CD4-positive, alpha-beta T cell (primary cell): ENCODE measurements around the gene TMCO4. TPM values are rescaled to one million over a fixed set of nuclear protein-coding genes. Genes with fewer than 3 reads are reported as not detected.

Experiments used
- ATAC-seq: fragments of 200-7000 bp; cut with Tn5 transposase; one replicate; pipeline ENCODE4 v1.10.0; 2022; ENCODE audit warnings: mild to moderate bottlenecking; ENCODE audit not compliant: poor library complexity
- CTCF ChIA-PET: fragments of 350-600 bp; sonication (Branson Sonifier 250); formaldehyde crosslinking; loops from one replicate; lab custom pipeline; 2021; ENCODE audit warnings: antibody characterized with exemption, inconsistent platforms; lab: Charles Lee
- POLR2A ChIA-PET: fragments of 350-600 bp; sonication (Branson Sonifier 250); formaldehyde crosslinking; loops from one replicate; lab custom pipeline; 2021; ENCODE audit warnings: antibody characterized with exemption, inconsistent platforms; lab: Charles Lee
- DNase-seq, 14 experiments: peaks; one replicate each; pipeline ENCODE4 v3.0.0-alpha.2; 2013 to 2020; ENCODE audit warnings: mixed read lengths in 2 of 14
- H3K27ac ChIP-seq, 2 donors: one replicate each; pipeline versions ENCODE4 v1.5.1 to v1.7.0; 2013; ENCODE audit warnings: low read length in 2 of 2, low read depth in 1 of 2, mild to moderate bottlenecking in 1 of 2
- H3K27me3 ChIP-seq, 2 experiments: 1 replicate in 1 of 2; 2 replicates in 1 of 2; pipeline versions ENCODE4 v1.6.1 to v1.7.0; 2013; ENCODE audit warnings: low read length in 2 of 2, control low read depth in 1 of 2, mild to moderate bottlenecking in 1 of 2, moderate library complexity in 1 of 2; ENCODE audit not compliant: insufficient read depth in 2 of 2, control insufficient read depth in 1 of 2
- H3K36me3 ChIP-seq: one replicate; pipeline ENCODE4 v1.6.1; 2013; ENCODE audit warnings: low read length, control low read depth; ENCODE audit not compliant: insufficient read depth
- H3K4me1 ChIP-seq: one replicate; pipeline ENCODE4 v1.6.1; 2013; ENCODE audit warnings: low read length, control low read depth; ENCODE audit not compliant: insufficient read depth
- H3K4me3 ChIP-seq: one replicate; pipeline ENCODE4 v1.5.1; 2013; ENCODE audit warnings: mild to moderate bottlenecking, low read length, moderate library complexity
- H3K9me3 ChIP-seq, 2 experiments: 1 replicate in 1 of 2; 2 replicates in 1 of 2; pipeline versions ENCODE4 v1.6.1 to v1.7.0; 2013; ENCODE audit warnings: low read length in 2 of 2, mild to moderate bottlenecking in 2 of 2, control low read depth in 1 of 2, moderate library complexity in 1 of 2; ENCODE audit not compliant: control insufficient read depth in 1 of 2, insufficient read depth in 1 of 2
- H3K27ac Mint-ChIP-seq: one replicate; pipeline ENCODE4 v1.8.0; 2020; ENCODE audit warnings: mixed read lengths
- H3K27me3 Mint-ChIP-seq: one replicate; pipeline ENCODE4 v1.8.0; 2021; ENCODE audit warnings: mixed read lengths
- H3K36me3 Mint-ChIP-seq: one replicate; pipeline ENCODE4 v1.8.0; 2021; ENCODE audit warnings: low read depth, mixed read lengths
- H3K4me1 Mint-ChIP-seq: one replicate; pipeline ENCODE4 v1.8.0; 2021; ENCODE audit warnings: low read depth, mixed read lengths
- H3K4me3 Mint-ChIP-seq: one replicate; pipeline ENCODE4 v1.8.0; 2020; ENCODE audit warnings: mild to moderate bottlenecking, mixed read lengths
- H3K9me3 Mint-ChIP-seq: one replicate; pipeline ENCODE4 v1.8.0; 2020; ENCODE audit warnings: mixed read lengths
- CTCF ChIP-seq: fragments of 200-600 bp; IDR thresholded peaks from one replicate; pipeline ENCODE4 v1.8.0; 2022; ENCODE audit warnings: antibody characterized with exemption, mild to moderate bottlenecking
- intact Hi-C, 2 experiments: fragments of 100-400 bp; cut with DNase I in 1 of 2; cut with micrococcal nuclease in 1 of 2; formaldehyde crosslinking; loops; one replicate each; pipeline versions ENCODE4 v1.15.1 to v1.9.0; 2023 to 2025; cut with DNase I, micrococcal nuclease
- total RNA-seq, 174 experiments: library from RNA in 2 of 174; stranded (reverse) in 2 of 174; gene quantifications; one replicate each; pipeline ENCODE4 v1.2.3 and lab custom pipeline; 2021 to 2026

Gene TMCO4
- total RNA-seq, 2 experiments from 2014 or later = 12.4 to 13.9 TPM

GRCh38 chr1:19687414-19687813 is 112.3 kb downstream of the TMCO4 start:
- Mint-ChIP-seq H3K9me3 (no peaks in the 10 kb centered on the region), H3K27ac (peak overlapping the region; percentile 84), H3K4me1 (peaks cover 56% of the 10 kb centered on the region), H3K36me3 (peaks cover 52% of the 10 kb centered on the region), H3K4me3 (no peak overlapping the region), H3K27me3 (no peaks in the 10 kb centered on the region)
- no peaks in the 10 kb centered on the region for H3K27me3 ChIP-seq
- ATAC-seq = no peak
- no peak overlapping the region for H3K4me3 ChIP-seq
- CTCF ChIA-PET = interaction anchor here (1.0 to 2.0 kb wide), 3 partner anchors 17 to 28 kb away, joined by 4 to 9 read pairs (median 5); no protein-coding TSS in a partner anchor
- peaks cover 13 to 22% of the 10 kb centered on the region in 2 experiments for H3K9me3 ChIP-seq
- TF ChIP-seq CTCF = no peak
- intact Hi-C loops = no loop called here
- peak overlapping the region; percentile 60 to 67 for H3K27ac ChIP-seq
- H3K4me1 ChIP-seq = peaks cover 44% of the 10 kb centered on the region
- H3K36me3 ChIP-seq = peaks cover 23% of the 10 kb centered on the region
- POLR2A ChIA-PET = interaction anchor here (1.1 kb wide), 1 partner anchor 25 kb away, joined by 4 read pairs; no protein-coding TSS in a partner anchor
- no peak for DNase-seq

- Histone ChIP-seq H3K4me1 (peaks cover 44% of the 10 kb centered on the region), H3K36me3 (peaks cover 21% of the 10 kb centered on the region), H3K9me3 (peaks cover 13 to 22% of the 10 kb centered on the region in 2 experiments), H3K27me3 (no peaks in the 10 kb centered on the region), H3K4me3 (no peak overlapping the region), H3K27ac (no peak overlapping the region)
- Mint-ChIP-seq H3K27me3 (no peaks in the 10 kb centered on the region), H3K9me3 (no peaks in the 10 kb centered on the region), H3K27ac (no peak overlapping the region), H3K36me3 (peaks cover 43% of the 10 kb centered on the region), H3K4me1 (peaks cover 44% of the 10 kb centered on the region), H3K4me3 (no peak overlapping the region)
- ATAC-seq (no peak), DNase-seq (no peak)
- intact Hi-C loops = no loop called here
- ChIA-PET POLR2A (no interaction called here), CTCF (no interaction called here)
- no peak for TF ChIP-seq CTCF
Observed at GRCh38 chr1:19685994-19686393, 113.7 kb downstream of the TMCO4 start.

GRCh38 chr1:19684677-19685076 is 115.0 kb downstream of the TMCO4 start:
- no peak for TF ChIP-seq CTCF
- H3K9me3 Mint-ChIP-seq = no peaks in the 10 kb centered on the region
- POLR2A ChIA-PET = no interaction called here
- H3K4me3 Mint-ChIP-seq = no peak overlapping the region
- CTCF ChIA-PET = interaction anchor here (1.1 kb wide), 1 partner anchor 31 kb away, joined by 3 read pairs; no protein-coding TSS in a partner anchor
- no peak for ATAC-seq
- intact Hi-C loops = no loop called here
- H3K4me1 ChIP-seq = peaks cover 34% of the 10 kb centered on the region
- peaks cover 36% of the 10 kb centered on the region for H3K36me3 Mint-ChIP-seq
- H3K4me1 Mint-ChIP-seq = peaks cover 33% of the 10 kb centered on the region
- peaks cover 24% of the 10 kb centered on the region for H3K36me3 ChIP-seq
- no peaks in the 10 kb centered on the region for H3K27me3 Mint-ChIP-seq
- no peak overlapping the region for H3K4me3 ChIP-seq
- H3K9me3 ChIP-seq = peaks cover 3 to 11% of the 10 kb centered on the region in 2 experiments
- H3K27me3 ChIP-seq = no peaks in the 10 kb centered on the region
- no peak overlapping the region for H3K27ac ChIP-seq
- DNase-seq = no peak
- H3K27ac Mint-ChIP-seq = no peak overlapping the region
